Activated CD8-positive, alpha-beta memory T cell treated with anti-CD3 and anti-CD28 coated beads for 1 hour (primary cell): ENCODE results near the gene B4GALNT3.

Source experiments
- DNase-seq, 2 donors: peaks; one replicate each; pipeline ENCODE4 v3.0.0-alpha.2; 2020; ENCODE audit warnings: low read depth in 1 of 2; ENCODE audit errors: extremely low read depth in 1 of 2

B4GALNT3 gene

GRCh38 chr12:588024-588322, 128.2 kb downstream of the B4GALNT3 start:
- no peak for DNase-seq

- no peak for DNase-seq
Observed at GRCh38 chr12:588646-589045, 128.9 kb downstream of the B4GALNT3 start.

GRCh38 chr12:590206-590750, 130.5 kb downstream of the B4GALNT3 start:
- no peak for DNase-seq

GRCh38 chr12:591167-592023, 131.7 kb downstream of the B4GALNT3 start:
- DNase-seq: no peak

GRCh38 chr12:592024-592505, 132.3 kb downstream of the B4GALNT3 start:
- no peak for DNase-seq

- no peak for DNase-seq
Observed at GRCh38 chr12:593396-594270, 133.9 kb downstream of the B4GALNT3 start.

- DNase-seq: no peak
Observed at GRCh38 chr12:597926-598568, 138.3 kb downstream of the B4GALNT3 start.

GRCh38 chr12:599756-600155, 140.0 kb downstream of the B4GALNT3 start:
- DNase-seq: no peak

GRCh38 chr12:601976-602699, 142.4 kb downstream of the B4GALNT3 start:
- no peak for DNase-seq

- DNase-seq: no peak
Observed at GRCh38 chr12:602700-603068, 142.9 kb downstream of the B4GALNT3 start.

GRCh38 chr12:604956-605355, 145.2 kb downstream of the B4GALNT3 start:
- DNase-seq: no peak

GRCh38 chr12:607541-608001, 147.8 kb downstream of the B4GALNT3 start:
- no peak for DNase-seq

GRCh38 chr12:608413-608812, 148.7 kb downstream of the B4GALNT3 start:
- DNase-seq: no peak

- DNase-seq: no peak
Observed at GRCh38 chr12:608921-609320, 149.2 kb downstream of the B4GALNT3 start.

- DNase-seq: no peak
Observed at GRCh38 chr12:611721-612120, 152.0 kb downstream of the B4GALNT3 start.

- DNase-seq: no peak
Observed at GRCh38 chr12:612293-612692, 152.6 kb downstream of the B4GALNT3 start.

GRCh38 chr12:612886-613285, 153.1 kb downstream of the B4GALNT3 start:
- no peak for DNase-seq
